PC-3 (cell line): Measurements from ENCODE around the gene PGAP2. TPM values are rescaled to one million over a fixed set of nuclear protein-coding genes. Genes with fewer than 3 reads are reported as not detected.

Source experiments
- ATAC-seq: fragments of 200-7000 bp; cut with Tn5 transposase; 2 replicates; pipeline ENCODE4 v1.9.1; 2020; ENCODE audit warnings: mild to moderate bottlenecking, moderate library complexity
- BruUV-seq: library from RNA; stranded (reverse); fragments of 400-500 nt; replicated peaks from 2 replicates; lab custom pipeline; 2021; lab: Mats Ljungman, UMichigan
- CTCF ChIA-PET: fragments of 300-600 bp; sonication (Branson Sonifier 250); formaldehyde crosslinking; loops from one replicate; lab custom pipeline; 2022; ENCODE audit warnings: antibody characterized with exemption; lab: Charles Lee
- POLR2A ChIA-PET: fragments of 300-600 bp; sonication (Branson Sonifier 250); formaldehyde crosslinking; loops from one replicate; lab custom pipeline; 2022; ENCODE audit warnings: antibody characterized with exemption; ENCODE audit not compliant: unreplicated experiment; lab: Charles Lee
- DNase-seq: peaks from one replicate; pipeline ENCODE4 v3.0.0-alpha.2; 2015
- H2AFZ ChIP-seq: fragments of 300-600 bp; sonication (generic); 2 replicates; pipeline ENCODE4 v1.6.0; 2016; ENCODE audit warnings: antibody characterized with exemption, low read length
- H3F3A ChIP-seq: fragments of 300-600 bp; sonication (generic); one replicate; pipeline ENCODE4 v1.6.0; 2017; ENCODE audit warnings: antibody characterized with exemption, low read length, control low read depth, mild to moderate bottlenecking; ENCODE audit not compliant: unreplicated experiment
- H3K27ac ChIP-seq: fragments of 300-600 bp; sonication (generic); 2 replicates; pipeline ENCODE4 v1.5.1; 2016; ENCODE audit warnings: mild to moderate bottlenecking, low read length
- H3K27me3 ChIP-seq: fragments of 300-600 bp; sonication (generic); 2 replicates; pipeline ENCODE4 v1.6.1; 2016; ENCODE audit warnings: low read length, mixed read lengths
- H3K36me3 ChIP-seq: fragments of 300-600 bp; sonication (generic); 2 replicates; pipeline ENCODE4 v1.6.1; 2016; ENCODE audit warnings: low read depth, mixed run types, low read length, mixed read lengths
- H3K4me1 ChIP-seq: fragments of 300-600 bp; sonication (generic); 2 replicates; pipeline ENCODE4 v1.5.1; 2016; ENCODE audit warnings: low read length; ENCODE audit not compliant: insufficient read depth
- H3K4me2 ChIP-seq: fragments of 300-600 bp; sonication (generic); 2 replicates; pipeline ENCODE4 v1.6.0; 2016; ENCODE audit warnings: low read length
- H3K4me3 ChIP-seq: fragments of 300-600 bp; sonication (generic); 2 replicates; pipeline ENCODE4 v1.5.1; 2016; ENCODE audit warnings: mild to moderate bottlenecking, low read length, mixed read lengths
- H3K79me2 ChIP-seq: fragments of 300-600 bp; sonication (generic); 2 replicates; pipeline ENCODE4 v1.6.1; 2017; ENCODE audit warnings: low read length, mixed read lengths
- H3K9ac ChIP-seq: fragments of 300-600 bp; sonication (generic); 2 replicates; pipeline ENCODE4 v1.6.0; 2016; ENCODE audit warnings: mild to moderate bottlenecking, low read length
- H3K9me2 ChIP-seq: fragments of 300-600 bp; sonication (generic); replicated peaks from 2 replicates; pipeline ENCODE4 v1.6.1; 2016; ENCODE audit warnings: mixed run types, low read length, mixed read lengths
- H3K9me3 ChIP-seq: fragments of 300-600 bp; sonication (generic); 2 replicates; pipeline ENCODE4 v1.6.1; 2016; ENCODE audit warnings: low read length, mixed read lengths
- H4K20me1 ChIP-seq: fragments of 300-600 bp; sonication (generic); 2 replicates; pipeline ENCODE4 v1.6.1; 2016; ENCODE audit warnings: low read length, mixed read lengths
- EZH2 ChIP-seq: fragments of 300-600 bp; sonication (generic); IDR thresholded peaks from one replicate; pipeline ENCODE4 v1.6.1; 2017; ENCODE audit warnings: antibody characterized with exemption, mild to moderate bottlenecking, low read length; ENCODE audit not compliant: unreplicated experiment
- EZH2phosphoT487 ChIP-seq: fragments of 300-600 bp; sonication (generic); IDR thresholded peaks from 2 replicates; pipeline ENCODE4 v1.6.1; 2018; ENCODE audit warnings: mild to moderate bottlenecking, antibody characterized with exemption, low read length, borderline replicate concordance
- intact Hi-C: fragments of 100-400 bp; cut with micrococcal nuclease; formaldehyde crosslinking; loops from 2 replicates; pipeline ENCODE4 v1.9.0; 2023
- total RNA-seq: library from RNA; depleted of rRNA; stranded (reverse); fragments of >200 nt; gene quantifications from 2 replicates; pipeline ENCODE4 v1.2.3, GENCODE V29; 2014
- TF ChIP-seq, protein P1 (sequence below): fragments of 300-600 bp; sonication (generic); conservative IDR thresholded peaks from 2 replicates; pipeline ENCODE4 v1.5.1; 2017; ENCODE audit warnings: antibody characterized with exemption, low read depth, mild to moderate bottlenecking, low read length

PGAP2 gene
- total RNA-seq, 1 experiment from 2014 or later, result 25.9 TPM

DNA sequence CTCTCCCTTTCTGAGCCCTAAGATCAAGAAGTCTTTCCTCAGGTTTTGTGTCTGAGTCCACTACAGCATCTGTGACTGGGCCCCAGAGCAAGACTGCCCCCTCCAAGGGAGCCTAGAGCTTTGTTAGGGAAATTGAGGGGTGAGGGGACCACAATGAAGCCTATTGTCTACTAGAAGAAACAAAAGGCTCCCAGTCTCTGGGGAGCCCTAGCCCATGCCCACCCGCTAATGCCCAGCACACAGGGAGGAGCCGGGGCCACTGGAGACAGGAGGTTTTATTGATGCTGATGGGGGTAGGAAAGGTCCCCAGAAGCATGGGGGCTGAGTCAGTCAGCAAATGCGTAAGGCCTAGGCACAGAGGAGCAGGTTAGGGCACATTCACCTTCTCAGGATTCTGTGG, 18.4 kb downstream of the PGAP2 start:
- H4K20me1 ChIP-seq, result no peaks in the 10 kb centered on the region
- ChIA-PET CTCF (interaction anchor here (0.6 kb wide), 1 partner anchor 28 kb away, joined by 3 read pairs; the partner anchor contains the start of gene STIM1), POLR2A (no interaction called here)
- DNase-seq (no peak), ATAC-seq (no peak)
- H3K79me2 ChIP-seq, result peaks cover 12% of the 10 kb centered on the region; the same call in 1 of the 2 replicates
- no peaks in the 10 kb centered on the region for H3K4me1 ChIP-seq
- H3K9me3 ChIP-seq, result no peaks in the 10 kb centered on the region
- H3K4me2 ChIP-seq, result no peak overlapping the region
- no peak overlapping the region for H3K9ac ChIP-seq
- no peak overlapping the region for H2AFZ ChIP-seq
- TF ChIP-seq EZH2phosphoT487 (no peak), EZH2 (no peak)
- TF ChIP-seq, protein P1, sequence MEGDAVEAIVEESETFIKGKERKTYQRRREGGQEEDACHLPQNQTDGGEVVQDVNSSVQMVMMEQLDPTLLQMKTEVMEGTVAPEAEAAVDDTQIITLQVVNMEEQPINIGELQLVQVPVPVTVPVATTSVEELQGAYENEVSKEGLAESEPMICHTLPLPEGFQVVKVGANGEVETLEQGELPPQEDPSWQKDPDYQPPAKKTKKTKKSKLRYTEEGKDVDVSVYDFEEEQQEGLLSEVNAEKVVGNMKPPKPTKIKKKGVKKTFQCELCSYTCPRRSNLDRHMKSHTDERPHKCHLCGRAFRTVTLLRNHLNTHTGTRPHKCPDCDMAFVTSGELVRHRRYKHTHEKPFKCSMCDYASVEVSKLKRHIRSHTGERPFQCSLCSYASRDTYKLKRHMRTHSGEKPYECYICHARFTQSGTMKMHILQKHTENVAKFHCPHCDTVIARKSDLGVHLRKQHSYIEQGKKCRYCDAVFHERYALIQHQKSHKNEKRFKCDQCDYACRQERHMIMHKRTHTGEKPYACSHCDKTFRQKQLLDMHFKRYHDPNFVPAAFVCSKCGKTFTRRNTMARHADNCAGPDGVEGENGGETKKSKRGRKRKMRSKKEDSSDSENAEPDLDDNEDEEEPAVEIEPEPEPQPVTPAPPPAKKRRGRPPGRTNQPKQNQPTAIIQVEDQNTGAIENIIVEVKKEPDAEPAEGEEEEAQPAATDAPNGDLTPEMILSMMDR, result no peak
- intact Hi-C loops, result no loop called here
- H3K27ac ChIP-seq, result no peak overlapping the region
- H3K27me3 ChIP-seq, result no peaks in the 10 kb centered on the region
- peaks cover 11% of the 10 kb centered on the region; the same call in 1 of the 2 replicates for H3K36me3 ChIP-seq
- H3K4me3 ChIP-seq, result no peak overlapping the region
- H3K9me2 ChIP-seq, result no peaks in the 10 kb centered on the region
- BruUV-seq, result no TSS peak
- H3F3A ChIP-seq, result no peaks in the 10 kb centered on the region

GRCh38 chr11:3827434-3828186, 19.2 kb downstream of the PGAP2 start:
- Histone ChIP-seq H3K36me3 (peaks cover 11% of the 10 kb centered on the region; the same call in 1 of the 2 replicates), H3K79me2 (peaks cover 19% of the 10 kb centered on the region; the same call in 1 of the 2 replicates), H3K4me1 (no peaks in the 10 kb centered on the region), H3K9me3 (no peaks in the 10 kb centered on the region), H3K27ac (no peak overlapping the region), H4K20me1 (no peaks in the 10 kb centered on the region), H3F3A (no peaks in the 10 kb centered on the region), H3K9me2 (no peaks in the 10 kb centered on the region), H3K27me3 (no peaks in the 10 kb centered on the region), H3K4me3 (no peak overlapping the region), H3K4me2 (no peak overlapping the region), H2AFZ (no peak overlapping the region), H3K9ac (no peak overlapping the region)
- ATAC-seq, result no peak
- CTCF ChIA-PET, result interaction anchor here (0.6 kb wide), 1 partner anchor 28 kb away, joined by 3 read pairs; the partner anchor contains the start of gene STIM1
- TSS peak; percentile 43 for BruUV-seq
- no peak for DNase-seq
- TF ChIP-seq EZH2 (no peak), EZH2phosphoT487 (no peak)
- TF ChIP-seq, protein P1, result no peak
- POLR2A ChIA-PET, result no interaction called here
- intact Hi-C loops, result no loop called here

DNA sequence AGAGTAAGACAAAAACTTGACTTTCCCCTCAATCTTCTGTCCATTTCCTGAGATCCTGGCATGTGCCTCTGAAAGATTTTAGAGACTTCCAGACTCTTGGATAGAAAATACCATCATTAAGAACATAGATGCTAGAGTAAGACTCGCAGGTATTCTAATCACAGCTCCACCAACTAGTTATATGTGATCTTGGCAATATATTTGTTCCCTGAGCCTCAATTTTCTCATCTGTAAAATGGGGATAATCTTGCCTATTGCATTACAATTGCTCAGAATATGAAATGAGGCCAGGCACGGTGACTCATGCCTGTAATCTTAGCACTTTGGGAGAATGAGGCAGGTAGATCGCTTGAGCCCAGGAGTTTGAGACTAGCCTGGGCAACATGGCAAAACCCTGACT, 21.7 kb downstream of the PGAP2 start:
- Histone ChIP-seq H2AFZ (no peak overlapping the region), H3K27me3 (no peaks in the 10 kb centered on the region), H3K79me2 (peaks cover 39% of the 10 kb centered on the region), H4K20me1 (no peaks in the 10 kb centered on the region), H3K9ac (no peak overlapping the region), H3K36me3 (peaks cover 11% of the 10 kb centered on the region; the same call in 1 of the 2 replicates), H3K27ac (no peak overlapping the region), H3K4me3 (no peak overlapping the region), H3K4me2 (no peak overlapping the region), H3K4me1 (no peaks in the 10 kb centered on the region), H3K9me2 (no peaks in the 10 kb centered on the region), H3K9me3 (no peaks in the 10 kb centered on the region), H3F3A (no peaks in the 10 kb centered on the region)
- DNase-seq, result no peak
- TF ChIP-seq EZH2 (no peak), EZH2phosphoT487 (no peak)
- TF ChIP-seq, protein P1, result no peak
- intact Hi-C loops, result no loop called here
- no peak for ATAC-seq
- ChIA-PET CTCF (no interaction called here), POLR2A (no interaction called here)
- no TSS peak for BruUV-seq
